ENCODE measurements around the gene LIN37.

Gene LIN37

GRCh38 chr19:35781650-35782049 lies 33.3 kb downstream of the LIN37 start:
- Histone ChIP-seq H3K4me2 (ENCODE audit: insufficient read depth, low read length, poor library complexity, severe bottlenecking) (no peak overlapping the region), H3K27me3 (ENCODE audit: control insufficient read depth in 3 of 3, insufficient read depth in 3 of 3, low read depth in 1 of 3, low read length in 3 of 3) (no peaks in the 10 kb centered on the region), H3K36me3 (replicated peaks in 1 of 2; ENCODE audit: control insufficient read depth in 2 of 2, insufficient read depth in 2 of 2, low read length in 2 of 2) (peaks cover 33 to 88% of the 10 kb centered on the region in 2 donors), H2AFZ (ENCODE audit: low read length) (no peak overlapping the region), H3K79me1 (ENCODE audit: low read depth, low read length) (peaks cover 2% of the 10 kb centered on the region), H3K4me3 (ENCODE audit: low read length in 2 of 2) (no peak overlapping the region), H3K4ac (ENCODE audit: low read length) (no peak overlapping the region), H2BK120ac (ENCODE audit: low read depth, low read length) (no peak overlapping the region), H3K4me1 (ENCODE audit: control insufficient read depth in 2 of 2, insufficient read depth in 1 of 2, low read depth in 1 of 2, low read length in 2 of 2) (peaks cover 7 to 20% of the 10 kb centered on the region in 2 donors), H2BK5ac (ENCODE audit: low read length) (peak overlapping the region; percentile 39), H2AK5ac (ENCODE audit: low read depth, low read length) (no peak overlapping the region), H3K14ac (ENCODE audit: low read length) (peak overlapping the region; percentile 6), H3K18ac (ENCODE audit: low read length) (peak overlapping the region; percentile 48), H3K23ac (ENCODE audit: low read depth, low read length, poor library complexity) (no peak overlapping the region), H2BK12ac (ENCODE audit: low read length) (peak overlapping the region; percentile 41), H2BK15ac (ENCODE audit: low read length) (no peak overlapping the region), H3K9ac (ENCODE audit: low read depth, low read length, poor library complexity) (peak overlapping the region; percentile 77), H4K91ac (ENCODE audit: low read depth, low read length, poor library complexity) (no peak overlapping the region), H3K27ac (replicated peaks; ENCODE audit: low read length) (no peak overlapping the region), H3K9me3 (replicated peaks in 1 of 2; ENCODE audit: control insufficient read depth in 2 of 2, insufficient read depth in 1 of 2, low read depth in 1 of 2, low read length in 2 of 2) (no peaks in the 10 kb centered on the region), H4K8ac (ENCODE audit: low read depth, low read length) (no peak overlapping the region)
- no peak for DNase-seq (ENCODE audit: low spot score)
- no CpG with 5 or more reads among the region's 9 CpGs for WGBS, 2 donors (ENCODE audit: extremely low coverage in 2 of 2, insufficient read length in 2 of 2, insufficient replicate concordance in 1 of 2)

DNA sequence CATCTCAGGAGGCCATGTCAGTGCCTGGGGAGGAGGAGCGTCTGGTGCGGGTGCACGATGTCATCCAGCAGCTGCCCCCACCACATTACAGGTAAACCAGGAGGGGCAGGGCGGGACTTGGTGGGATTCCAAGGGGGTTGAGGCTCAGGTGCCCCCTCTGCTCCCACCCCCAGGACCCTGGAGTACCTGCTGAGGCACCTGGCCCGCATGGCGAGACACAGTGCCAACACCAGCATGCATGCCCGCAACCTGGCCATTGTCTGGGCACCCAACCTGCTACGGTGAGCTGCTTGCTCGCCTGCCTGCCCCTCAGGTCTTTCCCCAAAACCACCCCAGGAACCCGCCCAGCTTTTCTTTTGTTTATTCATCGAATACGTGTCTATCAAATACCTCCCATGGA lies 34.2 kb downstream of the LIN37 start:
- Histone ChIP-seq H4K91ac (ENCODE audit: low read depth, low read length, poor library complexity) (peak overlapping the region; percentile 53), H3K9ac (ENCODE audit: low read depth, low read length, poor library complexity) (peak overlapping the region; percentile 30), H3K79me1 (ENCODE audit: low read depth, low read length) (peaks cover under 1% of the 10 kb centered on the region), H2BK12ac (ENCODE audit: low read length) (no peak overlapping the region), H3K4me2 (ENCODE audit: insufficient read depth, low read length, poor library complexity, severe bottlenecking) (no peak overlapping the region), H2BK5ac (ENCODE audit: low read length) (no peak overlapping the region), H2BK120ac (ENCODE audit: low read depth, low read length) (no peak overlapping the region), H2BK15ac (ENCODE audit: low read length) (no peak overlapping the region), H3K4me1 (ENCODE audit: control insufficient read depth in 2 of 2, insufficient read depth in 1 of 2, low read depth in 1 of 2, low read length in 2 of 2) (peaks cover 0 to 11% of the 10 kb centered on the region in 2 donors), H3K18ac (ENCODE audit: low read length) (peak overlapping the region; percentile 11), H3K9me3 (replicated peaks in 1 of 2; ENCODE audit: control insufficient read depth in 2 of 2, insufficient read depth in 1 of 2, low read depth in 1 of 2, low read length in 2 of 2) (no peaks in the 10 kb centered on the region), H3K27ac (replicated peaks; ENCODE audit: low read length) (no peak overlapping the region), H3K36me3 (replicated peaks in 1 of 2; ENCODE audit: control insufficient read depth in 2 of 2, insufficient read depth in 2 of 2, low read length in 2 of 2) (peaks cover 33 to 92% of the 10 kb centered on the region in 2 donors), H3K14ac (ENCODE audit: low read length) (no peak overlapping the region), H3K4me3 (ENCODE audit: low read length in 2 of 2) (no peak overlapping the region), H4K8ac (ENCODE audit: low read depth, low read length) (no peak overlapping the region), H2AK5ac (ENCODE audit: low read depth, low read length) (no peak overlapping the region), H3K4ac (ENCODE audit: low read length) (no peak overlapping the region), H2AFZ (ENCODE audit: low read length) (no peak overlapping the region), H3K23ac (ENCODE audit: low read depth, low read length, poor library complexity) (no peak overlapping the region), H3K27me3 (ENCODE audit: control insufficient read depth in 3 of 3, insufficient read depth in 3 of 3, low read depth in 1 of 3, low read length in 3 of 3) (no peaks in the 10 kb centered on the region)
- no peak for DNase-seq (ENCODE audit: low spot score)
- WGBS, 2 donors (ENCODE audit: extremely low coverage in 2 of 2, insufficient read length in 2 of 2, insufficient replicate concordance in 1 of 2) = no CpG with 5 or more reads among the region's 12 CpGs

GRCh38 chr19:35783469-35784434 lies 35.4 kb downstream of the LIN37 start:
- Histone ChIP-seq H3K27ac (replicated peaks; ENCODE audit: low read length) (no peak overlapping the region), H3K79me1 (ENCODE audit: low read depth, low read length) (no peaks in the 10 kb centered on the region), H2AK5ac (ENCODE audit: low read depth, low read length) (peak overlapping the region; percentile 88), H3K27me3 (ENCODE audit: control insufficient read depth in 3 of 3, insufficient read depth in 3 of 3, low read depth in 1 of 3, low read length in 3 of 3) (no peaks in the 10 kb centered on the region), H2BK15ac (ENCODE audit: low read length) (peak overlapping the region; percentile 37), H2BK120ac (ENCODE audit: low read depth, low read length) (no peak overlapping the region), H3K4me3 (ENCODE audit: low read length in 2 of 2) (no peak overlapping the region), H3K36me3 (replicated peaks in 1 of 2; ENCODE audit: control insufficient read depth in 2 of 2, insufficient read depth in 2 of 2, low read length in 2 of 2) (peaks cover 24 to 81% of the 10 kb centered on the region in 2 donors), H2BK5ac (ENCODE audit: low read length) (peak overlapping the region; percentile 24), H4K8ac (ENCODE audit: low read depth, low read length) (no peak overlapping the region), H3K9me3 (replicated peaks in 1 of 2; ENCODE audit: control insufficient read depth in 2 of 2, insufficient read depth in 1 of 2, low read depth in 1 of 2, low read length in 2 of 2) (no peaks in the 10 kb centered on the region), H3K9ac (ENCODE audit: low read depth, low read length, poor library complexity) (peak overlapping the region; percentile 83), H3K14ac (ENCODE audit: low read length) (no peak overlapping the region), H2BK12ac (ENCODE audit: low read length) (peak overlapping the region; percentile 6), H3K4ac (ENCODE audit: low read length) (no peak overlapping the region), H3K4me1 (ENCODE audit: control insufficient read depth in 2 of 2, insufficient read depth in 1 of 2, low read depth in 1 of 2, low read length in 2 of 2) (peaks cover 0 to 11% of the 10 kb centered on the region in 2 donors), H3K18ac (ENCODE audit: low read length) (peak overlapping the region; percentile 38), H2AFZ (ENCODE audit: low read length) (no peak overlapping the region), H4K91ac (ENCODE audit: low read depth, low read length, poor library complexity) (no peak overlapping the region), H3K4me2 (ENCODE audit: insufficient read depth, low read length, poor library complexity, severe bottlenecking) (peak overlapping the region; percentile 40), H3K23ac (ENCODE audit: low read depth, low read length, poor library complexity) (peak overlapping the region; percentile 89)
- no peak for DNase-seq (ENCODE audit: low spot score)
- no CpG with 5 or more reads among the region's 28 CpGs for WGBS, 2 donors (ENCODE audit: extremely low coverage in 2 of 2, insufficient read length in 2 of 2, insufficient replicate concordance in 1 of 2)
